Activated naive CD4-positive, alpha-beta T cell treated with anti-CD3 and anti-CD28 coated beads, Interleukin-2, amount 10 ng/mL, durations not matched to agents 7 days and 5 days (primary cell): ENCODE measurements around the gene MUC5AC.
A peak's percentile ranks its signal among the peaks of the same experiment; 100 is the strongest.
"Not testable (repeated sequence)": the region's sequence is repeated elsewhere in the genome, so short reads cannot be mapped to it uniquely, and the experiment has no call there.

Experiments used
- CTCF ChIA-PET: fragments of 350-600 bp; sonication (Branson Sonifier 250); formaldehyde crosslinking; loops from one replicate; lab custom pipeline; 2021; ENCODE audit warnings: antibody characterized with exemption; lab: Charles Lee
- DNase-seq: peaks from one replicate; pipeline ENCODE4 v3.0.0-alpha.2; 2020
- H3K27ac Mint-ChIP-seq: one replicate; pipeline ENCODE4 v1.8.0; 2021; ENCODE audit warnings: mild to moderate bottlenecking, moderate library complexity, mixed read lengths
- H3K27me3 Mint-ChIP-seq: one replicate; pipeline ENCODE4 v1.8.0; 2021; ENCODE audit warnings: mild to moderate bottlenecking, mixed read lengths
- H3K36me3 Mint-ChIP-seq: one replicate; pipeline ENCODE4 v1.8.0; 2021; ENCODE audit warnings: mixed read lengths
- H3K4me1 Mint-ChIP-seq: one replicate; pipeline ENCODE4 v1.8.0; 2021; ENCODE audit warnings: mixed read lengths
- H3K4me3 Mint-ChIP-seq: one replicate; pipeline ENCODE4 v1.8.0; 2021; ENCODE audit warnings: mild to moderate bottlenecking, moderate library complexity, mixed read lengths
- H3K9me3 Mint-ChIP-seq: one replicate; pipeline ENCODE4 v1.8.0; 2021; ENCODE audit warnings: mixed read lengths

Gene MUC5AC

GRCh38 chr11:1159488-1160220, 1.9 kb downstream of the MUC5AC start:
- H3K27ac Mint-ChIP-seq, H3K4me3 Mint-ChIP-seq, DNase-seq, H3K36me3 Mint-ChIP-seq, CTCF ChIA-PET, H3K9me3 Mint-ChIP-seq, H3K27me3 Mint-ChIP-seq, H3K4me1 Mint-ChIP-seq: not testable (repeated sequence)

- no peak for DNase-seq
- Mint-ChIP-seq H3K27ac (no peak overlapping the region), H3K9me3 (peaks cover 2% of the 10 kb centered on the region), H3K4me3 (no peak overlapping the region), H3K4me1 (no peaks in the 10 kb centered on the region), H3K27me3 (no peaks in the 10 kb centered on the region), H3K36me3 (no peaks in the 10 kb centered on the region)
- CTCF ChIA-PET: no interaction called here
Observed at GRCh38 chr11:1160231-1161101, 2.7 kb downstream of the MUC5AC start.

- no peaks in the 10 kb centered on the region for H3K36me3 Mint-ChIP-seq
- no peaks in the 10 kb centered on the region for H3K4me1 Mint-ChIP-seq
- H3K9me3 Mint-ChIP-seq: peaks cover 2% of the 10 kb centered on the region
- no peaks in the 10 kb centered on the region for H3K27me3 Mint-ChIP-seq
- CTCF ChIA-PET: no interaction called here
- H3K27ac Mint-ChIP-seq: no peak overlapping the region
- H3K4me3 Mint-ChIP-seq: no peak overlapping the region
- peak; percentile 17 for DNase-seq
Observed at GRCh38 chr11:1161410-1162137, 3.8 kb downstream of the MUC5AC start.

GRCh38 chr11:1162138-1162475, 4.4 kb downstream of the MUC5AC start:
- H3K27ac Mint-ChIP-seq: no peak overlapping the region
- no peaks in the 10 kb centered on the region for H3K36me3 Mint-ChIP-seq
- H3K4me3 Mint-ChIP-seq: no peak overlapping the region
- CTCF ChIA-PET: no interaction called here
- DNase-seq: no peak
- peaks cover 1% of the 10 kb centered on the region for H3K9me3 Mint-ChIP-seq
- H3K27me3 Mint-ChIP-seq: no peaks in the 10 kb centered on the region
- no peaks in the 10 kb centered on the region for H3K4me1 Mint-ChIP-seq

- Mint-ChIP-seq H3K4me1 (no peaks in the 10 kb centered on the region), H3K27me3 (no peaks in the 10 kb centered on the region), H3K27ac (no peak overlapping the region), H3K36me3 (no peaks in the 10 kb centered on the region), H3K4me3 (no peak overlapping the region), H3K9me3 (no peaks in the 10 kb centered on the region)
- CTCF ChIA-PET: no interaction called here
- DNase-seq: peak; percentile 6
Observed at GRCh38 chr11:1162491-1163311, 4.9 kb downstream of the MUC5AC start.

GRCh38 chr11:1163321-1163910, 5.7 kb downstream of the MUC5AC start:
- Mint-ChIP-seq H3K27ac (no peak overlapping the region), H3K4me3 (no peak overlapping the region), H3K4me1 (no peaks in the 10 kb centered on the region), H3K27me3 (no peaks in the 10 kb centered on the region), H3K36me3 (no peaks in the 10 kb centered on the region), H3K9me3 (no peaks in the 10 kb centered on the region)
- CTCF ChIA-PET: no interaction called here
- DNase-seq: peak; percentile 15

GRCh38 chr11:1163911-1164735, 6.4 kb downstream of the MUC5AC start:
- CTCF ChIA-PET: no interaction called here
- Mint-ChIP-seq H3K36me3 (no peaks in the 10 kb centered on the region), H3K4me3 (no peak overlapping the region), H3K9me3 (no peaks in the 10 kb centered on the region), H3K27me3 (no peaks in the 10 kb centered on the region), H3K4me1 (no peaks in the 10 kb centered on the region), H3K27ac (no peak overlapping the region)
- DNase-seq: no peak

GRCh38 chr11:1164779-1165255, 7.1 kb downstream of the MUC5AC start:
- H3K4me3 Mint-ChIP-seq, CTCF ChIA-PET, H3K27me3 Mint-ChIP-seq, H3K36me3 Mint-ChIP-seq, H3K27ac Mint-ChIP-seq, DNase-seq, H3K9me3 Mint-ChIP-seq, H3K4me1 Mint-ChIP-seq: not testable (repeated sequence)

GRCh38 chr11:1165256-1166041, 7.7 kb downstream of the MUC5AC start:
- Mint-ChIP-seq H3K4me1 (no peaks in the 10 kb centered on the region), H3K36me3 (no peaks in the 10 kb centered on the region), H3K4me3 (no peak overlapping the region), H3K27ac (no peak overlapping the region), H3K9me3 (no peaks in the 10 kb centered on the region), H3K27me3 (no peaks in the 10 kb centered on the region)
- no peak for DNase-seq
- CTCF ChIA-PET: no interaction called here

- Mint-ChIP-seq H3K27ac (no peak overlapping the region), H3K9me3 (peaks cover 10% of the 10 kb centered on the region), H3K4me1 (no peaks in the 10 kb centered on the region), H3K4me3 (no peak overlapping the region), H3K27me3 (no peaks in the 10 kb centered on the region), H3K36me3 (no peaks in the 10 kb centered on the region)
- no peak for DNase-seq
- CTCF ChIA-PET: no interaction called here
Observed at GRCh38 chr11:1167256-1167655, 9.5 kb downstream of the MUC5AC start.

GRCh38 chr11:1167751-1168231, 10.0 kb downstream of the MUC5AC start:
- CTCF ChIA-PET: no interaction called here
- Mint-ChIP-seq H3K36me3 (no peaks in the 10 kb centered on the region), H3K4me3 (no peak overlapping the region), H3K9me3 (peaks cover 10% of the 10 kb centered on the region), H3K27me3 (no peaks in the 10 kb centered on the region), H3K4me1 (no peaks in the 10 kb centered on the region), H3K27ac (no peak overlapping the region)
- DNase-seq: no peak

- CTCF ChIA-PET: no interaction called here
Observed at GRCh38 chr11:1168256-1168655, 10.5 kb downstream of the MUC5AC start.

More at GRCh38 chr11:1168256-1168655, 10.5 kb downstream of the MUC5AC start:
- no peak overlapping the region for H3K27ac Mint-ChIP-seq
- no peaks in the 10 kb centered on the region for H3K4me1 Mint-ChIP-seq
- peaks cover 10% of the 10 kb centered on the region for H3K9me3 Mint-ChIP-seq
- no peaks in the 10 kb centered on the region for H3K36me3 Mint-ChIP-seq
- DNase-seq: no peak
- H3K4me3 Mint-ChIP-seq: no peak overlapping the region
- H3K27me3 Mint-ChIP-seq: no peaks in the 10 kb centered on the region
